ENCODE data around the gene ZNF804A.
A peak's percentile ranks its signal among the peaks of the same experiment; 100 is the strongest.

Gene ZNF804A

GRCh38 chr2:184611361-184612085 is 13.2 kb downstream of the ZNF804A start:
- peak; percentile 5 for DNase-seq

- no peak for DNase-seq
Measured at GRCh38 chr2:184620367-184620766, 22.0 kb downstream of the ZNF804A start.

GRCh38 chr2:184624311-184624710 is 26.0 kb downstream of the ZNF804A start:
- DNase-seq = no peak

GRCh38 chr2:184628051-184628450 is 29.7 kb downstream of the ZNF804A start:
- DNase-seq = no peak

GRCh38 chr2:184633726-184634125 is 35.4 kb downstream of the ZNF804A start:
- no peak for DNase-seq

- DNase-seq = no peak
Measured at GRCh38 chr2:184637781-184638180, 39.5 kb downstream of the ZNF804A start.

GRCh38 chr2:184644685-184645084 is 46.4 kb downstream of the ZNF804A start:
- DNase-seq = no peak

- DNase-seq = no peak
Measured at GRCh38 chr2:184646177-184646576, 47.8 kb downstream of the ZNF804A start.

GRCh38 chr2:184646593-184646992 is 48.3 kb downstream of the ZNF804A start:
- no peak for DNase-seq

GRCh38 chr2:184654945-184655344 is 56.6 kb downstream of the ZNF804A start:
- DNase-seq = no peak

- DNase-seq = no peak
Measured at GRCh38 chr2:184677171-184677570, 78.8 kb downstream of the ZNF804A start.

- DNase-seq = no peak
Measured at GRCh38 chr2:184679219-184680018, 81.1 kb downstream of the ZNF804A start.

GRCh38 chr2:184680825-184681224 is 82.5 kb downstream of the ZNF804A start:
- DNase-seq = no peak

GRCh38 chr2:184681642-184682321 is 83.5 kb downstream of the ZNF804A start:
- no peak for DNase-seq

- no peak for DNase-seq
Measured at GRCh38 chr2:184683911-184684310, 85.6 kb downstream of the ZNF804A start.

- no peak for DNase-seq
Measured at GRCh38 chr2:184685999-184686841, 87.9 kb downstream of the ZNF804A start.

- DNase-seq = no peak
Measured at GRCh38 chr2:184689638-184690037, 91.3 kb downstream of the ZNF804A start.

- DNase-seq = no peak
Measured at GRCh38 chr2:184692141-184692734, 93.9 kb downstream of the ZNF804A start.

GRCh38 chr2:184696644-184697043 is 98.3 kb downstream of the ZNF804A start:
- DNase-seq = no peak

GRCh38 chr2:184698476-184698875 is 100.1 kb downstream of the ZNF804A start:
- no peak for DNase-seq

GRCh38 chr2:184721881-184722280 is 123.6 kb downstream of the ZNF804A start:
- no peak for DNase-seq

GRCh38 chr2:184727813-184728212 is 129.5 kb downstream of the ZNF804A start:
- DNase-seq = no peak

Data from midbrain (tissue), 1 donor.